Esophagus (tissue), 2 donors: Measurements from ENCODE around the gene GNPTAB. TPM values are rescaled to one million over a fixed set of nuclear protein-coding genes. Genes with fewer than 3 reads are reported as not detected.

ENCODE experiments used
- H3K27ac ChIP-seq, 2 donors: one replicate each; pipeline ENCODE4 v1.5.1; 2013; ENCODE audit warnings: low read depth in 2 of 2, mild to moderate bottlenecking in 2 of 2, inconsistent platforms in 1 of 2, low read length in 1 of 2, moderate library complexity in 1 of 2
- H3K27me3 ChIP-seq, 2 donors: one replicate each; pipeline ENCODE4 v1.6.1; 2013; ENCODE audit warnings: low read length in 2 of 2, control low read depth in 1 of 2, mild to moderate bottlenecking in 1 of 2; ENCODE audit not compliant: insufficient read depth in 2 of 2, control insufficient read depth in 1 of 2
- H3K36me3 ChIP-seq, 2 donors: one replicate each; pipeline ENCODE4 v1.6.1; 2013; ENCODE audit warnings: low read length in 1 of 2; ENCODE audit not compliant: control insufficient read depth in 2 of 2, insufficient read depth in 2 of 2
- H3K4me1 ChIP-seq, 2 donors: one replicate each; pipeline ENCODE4 v1.6.1; 2013; ENCODE audit warnings: low read length in 1 of 2; ENCODE audit not compliant: control insufficient read depth in 2 of 2, insufficient read depth in 2 of 2
- H3K4me3 ChIP-seq, 2 donors: one replicate each; pipeline ENCODE4 v1.5.1; 2013; ENCODE audit warnings: low read length in 2 of 2, mild to moderate bottlenecking in 2 of 2, low read depth in 1 of 2, moderate library complexity in 1 of 2
- H3K9me3 ChIP-seq, 2 donors: one replicate each; pipeline ENCODE4 v1.6.1; 2013; ENCODE audit warnings: mild to moderate bottlenecking in 2 of 2, low read depth in 1 of 2, low read length in 1 of 2, moderate library complexity in 1 of 2; ENCODE audit not compliant: control insufficient read depth in 2 of 2, insufficient read depth in 1 of 2
- WGBS, 2 donors: extraction: QIAGEN DNeasy Blood & Tissue Kit; methylation state at CpG; one replicate each; pipeline ENCODE4 v1.1.7; 2013; 5-methylcytosine and 5-hydroxymethylcytosine counted together
- polyA plus RNA-seq, 2 donors: library from polyadenylated mRNA; stranded (reverse); fragments of 200-250 nt; gene quantifications; one replicate each; pipeline ENCODE4 v1.2.3, GENCODE V29; 2013
- donor health status: healthy with polysubstance abuse.
- donor health status: Bipolar disorder and iron deficiency.

Gene GNPTAB
- polyA plus RNA-seq, 2 donors: 9.7 to 11.3 TPM

- Histone ChIP-seq H3K36me3 (no peaks in the 10 kb centered on the region), H3K27ac (peak overlapping the region; percentile 87 to 93), H3K4me1 (peaks cover 0 to 3% of the 10 kb centered on the region in 2 donors), H3K9me3 (no peaks in the 10 kb centered on the region), H3K4me3 (peak overlapping the region; percentile 93 to 98), H3K27me3 (no peaks in the 10 kb centered on the region)
- 0% methylated on average over 59 to 67 of the region's 67 CpGs for WGBS, 2 donors
Observed at GRCh38 chr12:101697930-101698799, 132.6 kb downstream of the GNPTAB start.

GRCh38 chr12:101697197-101697929 lies 133.4 kb downstream of the GNPTAB start, which contains the start of gene CHPT1:
Gene CHPT1, plus strand, starts transcription at chr12:101697640. Its CDS starts 222 bp downstream, at chr12:101697862.
- Histone ChIP-seq H3K36me3 (no peaks in the 10 kb centered on the region), H3K27me3 (no peaks in the 10 kb centered on the region), H3K4me1 (peaks cover 0 to 3% of the 10 kb centered on the region in 2 donors), H3K27ac (peak within 1 kb of the TSS; percentile 92 to 93), H3K4me3 (peak within 1 kb of the TSS; percentile 93 to 98), H3K9me3 (no peaks in the 10 kb centered on the region)
- 0% methylated on average over 47 to 80 of the region's 80 CpGs for WGBS, 2 donors

DNA sequence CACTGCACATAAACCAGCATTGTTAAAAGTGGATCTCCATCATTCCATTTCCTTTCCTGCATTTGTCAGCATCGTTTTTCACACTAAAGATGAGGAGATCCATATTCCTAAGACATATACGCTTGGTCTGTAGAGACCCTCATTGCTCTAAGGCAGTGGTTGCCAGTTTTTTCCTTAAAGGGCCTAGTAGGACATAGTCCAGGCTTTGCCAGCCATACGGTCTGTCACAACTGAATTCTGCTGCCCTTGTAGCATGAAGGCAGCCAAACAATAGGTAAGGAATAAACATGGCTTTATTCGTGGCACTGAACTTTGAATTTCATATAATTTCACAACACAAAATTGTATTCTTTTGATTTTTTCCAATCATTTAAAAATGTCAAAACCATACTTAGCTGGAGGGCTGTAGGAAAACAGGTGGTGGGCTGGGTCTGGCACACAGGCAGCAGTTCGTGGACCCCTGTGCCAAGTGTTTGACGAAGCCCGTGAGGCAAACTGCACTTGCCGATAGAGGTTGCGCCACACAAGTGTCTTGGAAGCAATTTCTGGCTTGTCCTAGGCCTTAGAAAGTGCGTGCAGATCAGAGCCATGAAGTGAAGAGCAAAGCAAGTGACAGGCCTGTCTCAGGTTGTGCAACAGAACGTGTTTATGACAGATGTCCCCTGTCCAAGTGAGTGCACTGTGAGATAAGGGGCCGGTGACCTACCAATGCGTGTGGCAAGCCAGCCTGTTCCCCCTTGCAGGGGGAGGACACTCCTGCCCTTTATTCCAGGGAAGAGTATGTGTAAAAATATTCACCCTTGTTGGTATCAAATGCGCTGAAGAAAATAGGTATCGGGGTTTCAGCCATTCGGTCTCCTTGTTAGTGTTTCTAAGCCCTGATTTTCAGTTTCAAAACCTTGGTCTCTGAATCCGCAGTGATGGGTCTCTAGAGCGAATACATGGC lies 134.2 kb downstream of the GNPTAB start:
- 28 to 29% methylated on average over 18 of the region's 18 CpGs for WGBS, 2 donors
- peak overlapping the region; percentile 93 to 98 for H3K4me3 ChIP-seq
- H3K4me1 ChIP-seq: peaks cover 0 to 3% of the 10 kb centered on the region in 2 donors
- no peaks in the 10 kb centered on the region for H3K27me3 ChIP-seq
- peak overlapping the region; percentile 92 to 93 for H3K27ac ChIP-seq
- H3K36me3 ChIP-seq: no peaks in the 10 kb centered on the region
- no peaks in the 10 kb centered on the region for H3K9me3 ChIP-seq

- H3K27ac ChIP-seq: peak overlapping the region in 1 of 2 donors; percentile 18
- H3K9me3 ChIP-seq: no peaks in the 10 kb centered on the region
- 58 to 63% methylated on average over 1 of the region's 1 CpG for WGBS, 2 donors
- H3K36me3 ChIP-seq: no peaks in the 10 kb centered on the region
- peaks cover 0 to 3% of the 10 kb centered on the region in 2 donors for H3K4me1 ChIP-seq
- no peaks in the 10 kb centered on the region for H3K27me3 ChIP-seq
- no peak overlapping the region for H3K4me3 ChIP-seq
Observed at GRCh38 chr12:101695706-101696105, 135.1 kb downstream of the GNPTAB start.

Other genes with a start within 250 kb of the GNPTAB start
- under 1 TPM in 1 of 2 donors, not detected in 1; 0.16 TPM for gene MYBPC1, start 236.0 kb downstream of the GNPTAB start, polyA plus RNA-seq
- 10 to 100 TPM; 19.1 to 21.9 TPM for gene CHPT1, start 133.3 kb downstream of the GNPTAB start, polyA plus RNA-seq
- gene SYCP3, start 91.5 kb downstream of the GNPTAB start, polyA plus RNA-seq: under 1 TPM; 0.07 to 0.33 TPM
- gene DRAM1, start 46.6 kb upstream of the GNPTAB start, polyA plus RNA-seq: 1 to 10 TPM; 2.8 TPM
- gene WASHC3, start 231.0 kb upstream of the GNPTAB start, polyA plus RNA-seq: 10 to 100 TPM; 31.0 to 39.4 TPM